Adrenal gland (tissue), 12 donors: Measurements from ENCODE around the gene AJM1. TPM values are rescaled to one million over a fixed set of nuclear protein-coding genes. Genes with fewer than 3 reads are reported as not detected.

ENCODE experiments used
- DNase-seq, 7 donors: peaks; one replicate each; pipeline ENCODE4 v3.0.0-alpha.2; 2019 to 2020
- H3K27ac ChIP-seq, 5 donors: fragments of 200-600 bp; sonication (generic) in 4 of 5; 1 replicate in 3 of 5; 2 replicates in 2 of 5; pipeline versions ENCODE4 v1.5.1 to v1.8.0; 2016 to 2020; ENCODE audit warnings: mild to moderate bottlenecking in 1 of 5
- H3K27me3 ChIP-seq: fragments of 200-600 bp; 2 replicates; pipeline ENCODE4 v1.8.0; 2021
- H3K36me3 ChIP-seq, 2 donors: fragments of 200-600 bp; replicated peaks in 1 of 2; 1 replicate in 1 of 2; 2 replicates in 1 of 2; pipeline versions ENCODE4 v1.5.1 to v1.8.0; 2018 to 2022
- H3K4me1 ChIP-seq, 2 donors: fragments of 200-600 bp; replicated peaks in 1 of 2; 1 replicate in 1 of 2; 2 replicates in 1 of 2; pipeline versions ENCODE4 v1.5.1 to v1.8.0; 2018 to 2021
- H3K4me3 ChIP-seq, 4 donors: fragments of 200-600 bp; sonication (generic) in 3 of 4; one replicate each; pipeline ENCODE4 v1.5.1; 2016 to 2018
- H3K9me3 ChIP-seq, 3 donors: fragments of 200-600 bp; sonication (generic) in 1 of 3; replicated peaks in 1 of 3; 1 replicate in 2 of 3; 2 replicates in 1 of 3; pipeline versions ENCODE4 v1.5.1 to v1.8.0; 2016 to 2021
- POLR2A ChIP-seq, 2 donors: fragments of 450-650 bp; IDR thresholded peaks; one replicate each; pipeline ENCODE4 v1.6.1; 2017; ENCODE audit warnings: antibody characterized with exemption in 2 of 2, mild to moderate bottlenecking in 2 of 2, moderate library complexity in 1 of 2
- WGBS, 4 donors: extraction: QIAGEN DNeasy Blood & Tissue Kit in 2 of 4; methylation state at CpG; one replicate each; pipeline versions ENCODE4 v1.1.5 to v1.1.7; 2013 to 2017; 5-methylcytosine and 5-hydroxymethylcytosine counted together
- intact Hi-C, 2 donors: fragments of 100-400 bp; cut with DNase I; formaldehyde crosslinking; loops; one replicate each; pipeline versions ENCODE4 v1.14.1 to v1.15.0; 2022 to 2023
- polyA plus RNA-seq, 3 donors: library from polyadenylated mRNA; stranded (reverse); fragments of 200-250 nt in 2 of 3; fragments of 350-450 nt in 1 of 3; fragmentation: Illumina TruSeq in 1 of 3; extraction: RNeasy Lipid Tissue Mini Kit (QIAGEN cat#74804) in 1 of 3; gene quantifications; one replicate each; pipeline ENCODE4 v1.2.3, GENCODE V29; 2013 to 2014
- total RNA-seq, 9 donors: library from RNA; depleted of rRNA in 4 of 9; stranded (reverse); fragments of >200 nt in 4 of 9; fragments of 120-200 nt in 1 of 9; fragmentation: NEBNext Ultra II Directional in 1 of 9; extraction: Animal tissue kit (Norgen Biotek cat#: 25700) in 1 of 9; gene quantifications; one replicate each; pipeline versions ENCODE4 v1.1.0 to v1.2.4, GENCODE V29; 2013 to 2023
- TF ChIP-seq, protein P1 (sequence below), 6 experiments: fragments of 450-650 bp in 4 of 6; fragments of 200-600 bp in 2 of 6; sonication (generic) in 1 of 6; IDR thresholded peaks; 1 replicate in 5 of 6; 2 replicates in 1 of 6; pipeline versions ENCODE4 v1.5.1 to v1.8.0; 2016 to 2021; ENCODE audit warnings: antibody characterized with exemption in 6 of 6, mild to moderate bottlenecking in 2 of 6, moderate library complexity in 1 of 6
- donor health status: healthy with polysubstance abuse.
- donor health status: Bipolar disorder and iron deficiency.
- donor health status: DM: yes; HTN: yes; CAD: no.
- donor health status: DM: no; HTN: no; CAD: no.
- donor health status: DM: no; HTN: no; CAD: no.
- donor health status: DM: yes; HTN: yes; CAD: no.

The AJM1 gene
- total and polyA plus RNA-seq, 12 donors, result 0.33 to 13.7 (median 3.3) TPM

DNA sequence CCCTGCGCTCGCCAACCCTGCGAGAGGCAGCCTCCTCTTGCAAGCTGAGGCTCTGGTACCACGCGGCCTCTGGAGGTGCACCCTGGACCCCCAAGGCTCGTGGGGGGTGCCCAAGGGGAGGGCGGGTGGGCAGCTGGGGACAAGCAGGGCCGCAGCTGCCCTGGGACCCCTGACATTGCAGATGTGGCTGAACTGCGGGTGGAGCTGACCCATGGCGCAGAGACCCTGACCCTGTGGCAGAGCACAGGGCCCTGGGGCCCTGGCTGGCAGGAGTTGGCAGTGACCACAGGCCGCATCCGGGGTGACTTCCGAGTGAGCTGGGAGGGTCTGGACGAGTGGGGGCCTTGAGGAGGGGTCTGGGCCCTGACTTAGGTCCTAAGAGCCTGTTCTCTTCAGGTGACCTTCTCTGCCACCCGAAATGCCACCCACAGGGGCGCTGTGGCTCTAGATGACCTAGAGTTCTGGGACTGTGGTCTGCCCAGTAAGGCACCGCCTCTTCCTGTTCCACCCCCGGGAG, 11.4 kb downstream of the AJM1 start:
- Histone ChIP-seq H3K36me3 (peaks cover 0 to 10% of the 10 kb centered on the region in 2 donors), H3K4me3 (no peak overlapping the region), H3K4me1 (peaks cover 14 to 25% of the 10 kb centered on the region in 2 donors), H3K27me3 (no peaks in the 10 kb centered on the region), H3K27ac (no peak overlapping the region), H3K9me3 (no peaks in the 10 kb centered on the region)
- DNase-seq, result peak in 5 of 7 donors; percentile 21 to 48 (median 25)
- WGBS, 4 donors, result 70 to 84% (median 84%) methylated on average over 4 to 18 of the region's 18 CpGs; no CpG with 5 or more reads in 1 of the 4 donors
- TF ChIP-seq, protein P1, sequence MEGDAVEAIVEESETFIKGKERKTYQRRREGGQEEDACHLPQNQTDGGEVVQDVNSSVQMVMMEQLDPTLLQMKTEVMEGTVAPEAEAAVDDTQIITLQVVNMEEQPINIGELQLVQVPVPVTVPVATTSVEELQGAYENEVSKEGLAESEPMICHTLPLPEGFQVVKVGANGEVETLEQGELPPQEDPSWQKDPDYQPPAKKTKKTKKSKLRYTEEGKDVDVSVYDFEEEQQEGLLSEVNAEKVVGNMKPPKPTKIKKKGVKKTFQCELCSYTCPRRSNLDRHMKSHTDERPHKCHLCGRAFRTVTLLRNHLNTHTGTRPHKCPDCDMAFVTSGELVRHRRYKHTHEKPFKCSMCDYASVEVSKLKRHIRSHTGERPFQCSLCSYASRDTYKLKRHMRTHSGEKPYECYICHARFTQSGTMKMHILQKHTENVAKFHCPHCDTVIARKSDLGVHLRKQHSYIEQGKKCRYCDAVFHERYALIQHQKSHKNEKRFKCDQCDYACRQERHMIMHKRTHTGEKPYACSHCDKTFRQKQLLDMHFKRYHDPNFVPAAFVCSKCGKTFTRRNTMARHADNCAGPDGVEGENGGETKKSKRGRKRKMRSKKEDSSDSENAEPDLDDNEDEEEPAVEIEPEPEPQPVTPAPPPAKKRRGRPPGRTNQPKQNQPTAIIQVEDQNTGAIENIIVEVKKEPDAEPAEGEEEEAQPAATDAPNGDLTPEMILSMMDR (IDR thresholded peaks at IDR 0.05), result no peak
- no peak for TF ChIP-seq POLR2A (IDR thresholded peaks at IDR 0.05)
- intact Hi-C loops, result loop anchor here in 1 of 2 donors (10.0 kb wide), 1 partner anchor 91 kb away; the partner anchor contains the start of genes C8G and FBXW5

DNA sequence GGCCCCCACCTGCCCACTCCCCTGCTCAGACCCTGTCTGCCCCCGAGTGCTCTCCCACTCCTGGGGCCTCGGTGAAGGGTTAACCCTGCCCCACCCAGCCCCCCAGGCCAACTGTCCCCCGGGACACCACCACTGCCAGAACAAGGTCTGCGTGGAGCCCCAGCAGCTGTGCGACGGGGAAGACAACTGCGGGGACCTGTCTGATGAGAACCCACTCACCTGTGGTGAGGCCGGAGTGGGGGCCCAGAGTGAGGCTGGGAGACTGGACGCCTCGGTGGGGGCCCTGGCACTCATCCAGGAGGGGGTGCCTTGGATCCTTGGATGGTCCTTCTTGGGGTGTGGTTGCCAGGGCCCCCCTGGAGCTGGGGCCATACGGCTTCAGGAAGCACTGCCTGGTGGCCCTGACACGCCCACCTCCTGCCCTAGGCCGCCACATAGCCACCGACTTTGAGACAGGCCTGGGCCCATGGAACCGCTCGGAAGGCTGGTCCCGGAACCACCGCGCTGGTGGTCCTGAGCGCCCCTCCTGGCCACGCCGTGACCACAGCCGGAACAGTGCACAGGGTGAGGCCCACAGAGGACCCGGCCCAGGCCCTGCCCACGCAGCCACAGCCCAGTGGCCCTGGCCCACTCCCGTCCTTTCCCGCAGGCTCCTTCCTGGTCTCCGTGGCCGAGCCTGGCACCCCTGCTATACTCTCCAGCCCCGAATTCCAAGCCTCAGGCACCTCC, 12.0 kb downstream of the AJM1 start:
- WGBS, 4 donors, result 84 to 96% (median 85%) methylated on average over 8 to 30 of the region's 30 CpGs; no CpG with 5 or more reads in 1 of the 4 donors
- peak in 4 of 7 donors; percentile 27 to 54 (median 44) for DNase-seq
- Histone ChIP-seq H3K4me3 (no peak overlapping the region), H3K36me3 (peaks cover 0 to 10% of the 10 kb centered on the region in 2 donors), H3K4me1 (peaks cover 19 to 31% of the 10 kb centered on the region in 2 donors), H3K27me3 (no peaks in the 10 kb centered on the region), H3K9me3 (no peaks in the 10 kb centered on the region), H3K27ac (no peak overlapping the region)
- no peak for TF ChIP-seq POLR2A (IDR thresholded peaks at IDR 0.05)
- TF ChIP-seq, protein P1 (IDR thresholded peaks at IDR 0.05), result no peak
- intact Hi-C loops, result loop anchor here in 1 of 2 donors (10.0 kb wide), 1 partner anchor 91 kb away; the partner anchor contains the start of genes C8G and FBXW5

DNA sequence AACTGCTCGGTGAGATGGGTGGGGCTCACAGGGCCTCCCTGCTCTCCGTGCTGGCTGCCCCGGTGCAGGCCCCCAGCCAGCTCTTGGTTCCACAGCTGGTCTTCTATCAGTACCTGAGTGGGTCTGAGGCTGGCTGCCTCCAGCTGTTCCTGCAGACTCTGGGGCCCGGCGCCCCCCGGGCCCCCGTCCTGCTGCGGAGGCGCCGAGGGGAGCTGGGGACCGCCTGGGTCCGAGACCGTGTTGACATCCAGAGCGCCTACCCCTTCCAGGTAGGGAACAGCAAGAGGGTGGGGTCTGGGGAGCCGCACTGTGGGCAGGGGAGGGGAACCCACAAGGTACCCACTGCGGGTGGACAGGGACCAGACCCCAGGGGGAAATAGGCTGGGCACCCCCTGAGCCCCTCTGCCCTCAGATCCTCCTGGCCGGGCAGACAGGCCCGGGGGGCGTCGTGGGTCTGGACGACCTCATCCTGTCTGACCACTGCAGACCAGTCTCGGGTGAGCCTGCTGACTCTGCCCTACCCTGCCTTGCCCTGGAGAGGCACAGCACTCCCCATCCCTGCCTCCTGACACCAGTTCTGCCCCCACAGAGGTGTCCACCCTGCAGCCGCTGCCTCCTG, 12.7 kb downstream of the AJM1 start:
- Histone ChIP-seq H3K27ac (no peak overlapping the region), H3K9me3 (no peaks in the 10 kb centered on the region), H3K4me1 (peaks cover 17 to 33% of the 10 kb centered on the region in 2 donors), H3K4me3 (no peak overlapping the region), H3K27me3 (no peaks in the 10 kb centered on the region), H3K36me3 (peaks cover 0 to 10% of the 10 kb centered on the region in 2 donors)
- DNase-seq, result peak in 1 of 7 donors; percentile 15
- no peak for TF ChIP-seq POLR2A (IDR thresholded peaks at IDR 0.05)
- TF ChIP-seq, protein P1 (IDR thresholded peaks at IDR 0.05), result no peak
- WGBS, 4 donors, result 77 to 92% (median 84%) methylated on average over 3 to 23 of the region's 23 CpGs
- intact Hi-C loops, result loop anchor here in 1 of 2 donors (10.0 kb wide), 1 partner anchor 90 kb away; the partner anchor contains the start of genes C8G and FBXW5
